Rectal smooth muscle tissue (tissue), 1 donor: ENCODE measurements around the gene TFEB.

ENCODE experiments used
- H3K27ac ChIP-seq: one replicate; pipeline ENCODE4 v1.7.0; 2013; ENCODE audit warnings: low read depth, low read length, inconsistent platforms
- H3K27me3 ChIP-seq: one replicate; pipeline ENCODE4 v1.7.0; 2013; ENCODE audit warnings: low read length; ENCODE audit not compliant: control insufficient read depth, insufficient read depth
- H3K36me3 ChIP-seq: one replicate; pipeline ENCODE4 v1.7.0; 2013; ENCODE audit warnings: low read length; ENCODE audit not compliant: control insufficient read depth, insufficient read depth
- H3K4me1 ChIP-seq: one replicate; pipeline ENCODE4 v1.7.0; 2013; ENCODE audit warnings: low read length; ENCODE audit not compliant: control insufficient read depth, insufficient read depth
- H3K4me3 ChIP-seq: one replicate; pipeline ENCODE4 v1.7.0; 2013; ENCODE audit warnings: low read length
- H3K9ac ChIP-seq: one replicate; pipeline ENCODE4 v1.7.0; 2013; ENCODE audit warnings: low read length

Gene TFEB

DNA sequence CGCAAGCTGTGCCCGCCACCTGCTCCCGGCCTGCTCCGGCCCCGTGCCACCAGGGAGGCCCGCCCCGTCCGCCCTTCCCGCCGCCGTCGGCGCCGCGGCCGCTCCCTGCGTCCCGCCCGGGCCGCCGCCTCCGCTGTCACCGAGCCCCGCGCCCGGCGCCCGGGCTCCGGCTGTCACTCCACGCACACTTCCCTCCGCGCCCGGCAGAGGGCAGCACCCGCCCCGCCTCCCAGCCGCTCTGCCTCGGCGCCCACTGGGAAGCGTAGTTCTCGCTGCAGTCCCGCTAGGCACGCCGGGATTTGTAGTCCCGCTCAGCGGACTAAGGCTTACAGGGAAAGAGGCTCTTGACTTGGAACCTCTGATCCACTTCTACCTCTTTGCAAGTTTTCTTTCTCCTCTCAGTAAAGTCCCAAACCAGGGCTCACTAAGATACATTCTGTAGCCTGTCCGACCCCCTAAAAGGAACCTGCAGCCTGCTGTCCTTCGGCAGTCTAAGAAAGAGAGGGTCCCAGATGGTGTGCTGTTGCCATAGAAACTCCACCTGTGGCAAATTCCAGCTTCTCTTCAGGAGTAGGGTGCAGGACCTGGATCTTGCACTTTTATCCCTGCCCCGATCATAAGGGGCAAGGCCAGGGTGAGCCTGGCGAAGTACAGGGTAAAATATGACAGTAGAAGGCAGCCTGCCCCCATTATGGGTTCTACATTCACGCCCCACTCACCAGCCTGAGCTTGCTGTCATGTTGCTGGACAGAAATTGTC lies at the start of gene TFEB:
TSS of gene TFEB (minus strand) at position 182 of the 759 bp plus-strand sequence. CDS start 44,395 bp downstream, outside the sequence.
- no peaks in the 10 kb centered on the region for H3K27me3 ChIP-seq
- peaks cover 13% of the 10 kb centered on the region for H3K4me1 ChIP-seq
- H3K27ac ChIP-seq: peak within 1 kb of the TSS; percentile 94
- peak within 1 kb of the TSS; percentile 79 for H3K4me3 ChIP-seq
- no peaks in the 10 kb centered on the region for H3K36me3 ChIP-seq
- H3K9ac ChIP-seq: peak within 1 kb of the TSS; percentile 85

DNA sequence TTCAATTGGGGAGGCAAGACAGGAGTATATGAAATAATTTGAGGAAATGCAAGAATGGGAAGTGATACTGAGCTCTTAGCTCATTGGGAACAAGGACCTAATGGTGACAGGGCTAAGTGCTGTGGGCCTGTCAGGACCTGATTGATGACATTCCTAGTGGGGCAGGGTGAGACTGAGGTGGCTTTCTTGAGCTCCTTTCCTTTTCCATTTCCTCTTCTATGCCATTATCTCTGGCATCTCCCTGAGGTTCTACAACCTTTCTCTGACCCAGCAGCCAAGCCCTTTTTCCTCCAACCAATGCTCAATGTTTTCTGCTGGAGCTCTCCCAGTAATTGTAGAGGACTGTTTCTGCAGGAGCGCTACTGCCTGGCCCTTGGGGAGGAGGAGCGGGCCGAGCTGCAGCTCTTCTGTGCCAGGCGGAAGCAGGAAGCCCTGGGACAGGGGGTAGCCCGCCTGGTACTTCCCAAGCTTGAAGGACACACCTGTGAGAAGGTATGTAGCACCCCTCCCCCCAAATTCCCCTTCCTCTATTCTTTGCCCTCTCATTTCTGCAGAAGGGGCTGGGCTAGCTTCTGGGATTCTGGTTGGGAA lies 49.3 kb upstream of the TFEB start:
- no peak overlapping the region for H3K27ac ChIP-seq

GRCh38 chr6:41783106-41783780 lies 47.8 kb upstream of the TFEB start:
- Histone ChIP-seq H3K27ac (no peak overlapping the region), H3K4me1 (peaks cover 14% of the 10 kb centered on the region), H3K4me3 (no peak overlapping the region), H3K36me3 (peaks cover 4% of the 10 kb centered on the region), H3K9ac (no peak overlapping the region), H3K27me3 (no peaks in the 10 kb centered on the region)

More for the DNA sequence above, 49.3 kb upstream of the TFEB start:
- Histone ChIP-seq H3K4me3 (no peak overlapping the region), H3K36me3 (peaks cover 6% of the 10 kb centered on the region), H3K4me1 (peaks cover 7% of the 10 kb centered on the region), H3K9ac (no peak overlapping the region), H3K27me3 (no peaks in the 10 kb centered on the region)

DNA sequence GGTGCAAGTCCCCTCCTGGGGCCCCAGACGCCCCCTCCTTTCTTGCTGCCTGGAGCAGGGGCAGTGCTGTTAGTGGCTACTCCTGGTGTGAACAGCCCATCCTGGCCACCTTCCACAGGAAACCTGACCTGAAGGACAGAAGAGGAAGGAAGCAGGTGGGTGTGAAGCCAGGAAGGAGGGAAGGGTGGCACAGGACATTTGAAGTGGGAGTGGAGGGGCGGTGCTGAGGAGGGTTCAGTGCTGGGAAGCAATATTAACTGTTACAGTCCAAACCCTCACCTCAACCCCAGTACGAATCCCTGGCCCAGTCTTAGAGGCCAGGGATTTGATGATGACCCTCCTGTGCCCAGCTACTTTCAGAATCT lies 45.9 kb upstream of the TFEB start:
- Histone ChIP-seq H3K27ac (no peak overlapping the region), H3K4me1 (peaks cover 14% of the 10 kb centered on the region), H3K9ac (no peak overlapping the region), H3K36me3 (peaks cover 5% of the 10 kb centered on the region), H3K27me3 (no peaks in the 10 kb centered on the region), H3K4me3 (peak overlapping the region; percentile 61)

DNA sequence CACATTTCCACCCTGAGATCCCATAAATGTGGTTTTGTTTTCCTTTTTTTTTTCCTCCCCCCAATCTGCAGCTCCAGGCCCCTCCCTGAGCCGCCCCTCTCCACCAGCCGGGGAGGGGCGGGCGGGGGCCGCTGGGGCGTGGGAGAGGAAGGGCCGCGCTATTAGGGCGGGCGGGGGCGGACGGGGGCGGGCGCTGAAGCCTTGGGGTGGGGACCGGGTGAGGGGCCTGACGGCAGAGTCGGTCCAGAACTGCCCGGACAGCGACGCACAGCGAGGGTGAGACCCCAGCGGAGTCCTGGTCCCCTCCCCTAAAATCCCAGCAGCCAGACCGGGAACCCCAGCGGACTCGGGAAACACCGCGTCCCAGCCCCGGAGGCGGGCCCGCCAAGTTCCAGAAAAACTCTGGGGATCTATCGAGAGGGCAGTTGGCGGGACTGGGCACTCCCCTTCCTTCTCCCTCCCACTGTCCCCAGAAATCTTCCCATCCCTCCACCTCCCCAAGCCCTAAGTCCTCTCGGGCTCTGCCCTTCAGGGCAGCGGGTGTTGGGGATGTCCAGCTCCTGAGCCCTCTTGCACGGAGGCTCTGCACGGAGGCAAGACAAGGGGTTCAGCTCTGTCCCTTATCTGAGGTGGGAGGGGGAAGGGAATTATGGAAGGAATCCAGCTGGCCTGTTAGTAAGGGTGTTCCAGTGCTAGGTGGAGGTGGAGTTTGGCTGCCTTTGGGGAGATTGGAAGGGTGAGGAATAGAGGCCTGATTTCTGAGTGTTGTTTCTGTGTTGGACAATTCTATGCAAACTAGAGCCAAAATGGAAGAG lies 45.4 kb upstream of the TFEB start, which contains the start of gene PRICKLE4:
TSS of gene PRICKLE4 (plus strand) at position 232 of the 815 bp plus-strand sequence. CDS start 2,692 bp downstream, outside the sequence.
- Histone ChIP-seq H3K27me3 (no peaks in the 10 kb centered on the region), H3K4me1 (peaks cover 14% of the 10 kb centered on the region), H3K27ac (peak within 1 kb of the TSS; percentile 81), H3K36me3 (peaks cover 5% of the 10 kb centered on the region), H3K4me3 (peak within 1 kb of the TSS; percentile 80), H3K9ac (no peak within 1 kb of the TSS)

DNA sequence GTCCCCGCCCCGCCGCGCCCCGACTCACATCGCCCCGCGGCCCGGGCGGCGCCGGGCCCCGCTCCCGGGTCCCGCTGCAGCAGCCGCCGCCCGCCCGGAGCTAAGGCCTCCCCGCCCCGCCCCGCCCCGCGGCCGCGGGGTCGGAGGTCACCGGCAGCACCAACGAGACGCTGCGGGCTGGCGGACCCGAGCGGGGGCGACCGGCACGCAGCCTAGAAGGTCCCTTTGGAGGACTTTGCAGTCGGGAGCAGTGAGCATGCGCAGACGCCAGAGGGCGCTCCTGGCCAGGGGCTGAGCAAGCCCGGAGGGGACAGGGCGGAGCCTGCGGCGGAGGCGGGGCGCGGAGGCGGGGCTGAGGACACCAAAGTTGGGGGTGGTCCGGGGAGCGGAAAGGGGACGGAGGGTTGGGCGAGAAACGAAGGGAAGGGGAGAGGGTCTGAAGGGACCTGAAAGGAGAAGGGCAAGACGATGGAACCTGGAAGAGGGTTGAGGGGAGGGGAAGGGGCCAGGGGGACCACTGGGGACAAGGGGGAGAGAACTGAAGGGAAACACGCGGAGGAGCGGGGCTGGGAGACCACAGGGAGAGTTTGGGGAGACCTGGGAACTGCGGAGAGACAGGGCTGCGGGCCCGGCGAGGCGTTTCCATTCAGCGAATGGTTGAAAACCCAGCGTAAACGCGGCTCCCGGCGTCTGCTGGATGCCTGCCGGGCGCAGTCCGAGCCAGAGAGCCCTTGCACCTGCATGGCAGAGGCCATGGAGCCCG lies 44.6 kb upstream of the TFEB start, which contains the start of gene FRS3:
TSS of gene FRS3 (minus strand) at position 113 of the 763 bp plus-strand sequence. CDS start 2,913 bp downstream, outside the sequence.
- H3K4me1 ChIP-seq: peaks cover 12% of the 10 kb centered on the region
- peak within 1 kb of the TSS; percentile 38 for H3K9ac ChIP-seq
- peak within 1 kb of the TSS; percentile 81 for H3K27ac ChIP-seq
- H3K4me3 ChIP-seq: peak within 1 kb of the TSS; percentile 86
- peaks cover 11% of the 10 kb centered on the region for H3K36me3 ChIP-seq
- H3K27me3 ChIP-seq: no peaks in the 10 kb centered on the region

- H3K4me1 ChIP-seq: peaks cover 12% of the 10 kb centered on the region
- peaks cover 17% of the 10 kb centered on the region for H3K36me3 ChIP-seq
- peak overlapping the region; percentile 86 for H3K4me3 ChIP-seq
- no peak overlapping the region for H3K27ac ChIP-seq
- H3K9ac ChIP-seq: peak overlapping the region; percentile 38
- H3K27me3 ChIP-seq: no peaks in the 10 kb centered on the region
Measured at GRCh38 chr6:41779336-41779735, 43.9 kb upstream of the TFEB start.

DNA sequence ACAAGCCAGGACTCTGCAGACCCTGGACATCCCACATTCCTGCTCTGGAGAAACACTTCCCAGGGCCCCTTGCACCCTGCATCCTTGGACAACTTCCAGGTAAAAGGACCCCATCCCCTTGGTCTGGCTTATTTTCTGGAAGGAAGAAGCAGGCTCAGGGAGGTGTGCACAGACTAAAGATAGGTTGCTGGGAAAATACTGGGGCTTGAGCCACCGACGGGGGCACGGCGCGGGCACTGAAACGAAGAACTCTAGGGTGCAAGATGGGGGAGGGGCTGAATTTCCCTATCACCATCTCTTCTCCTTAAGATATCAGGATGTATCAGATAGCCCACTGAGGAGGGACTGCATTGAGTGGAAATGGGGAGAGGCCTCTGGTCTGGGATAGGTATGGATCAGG lies 43.5 kb upstream of the TFEB start:
- H3K27ac ChIP-seq: no peak overlapping the region
- peaks cover 20% of the 10 kb centered on the region for H3K36me3 ChIP-seq
- peak overlapping the region; percentile 86 for H3K4me3 ChIP-seq
- no peaks in the 10 kb centered on the region for H3K27me3 ChIP-seq
- no peak overlapping the region for H3K9ac ChIP-seq
- H3K4me1 ChIP-seq: peaks cover 12% of the 10 kb centered on the region

DNA sequence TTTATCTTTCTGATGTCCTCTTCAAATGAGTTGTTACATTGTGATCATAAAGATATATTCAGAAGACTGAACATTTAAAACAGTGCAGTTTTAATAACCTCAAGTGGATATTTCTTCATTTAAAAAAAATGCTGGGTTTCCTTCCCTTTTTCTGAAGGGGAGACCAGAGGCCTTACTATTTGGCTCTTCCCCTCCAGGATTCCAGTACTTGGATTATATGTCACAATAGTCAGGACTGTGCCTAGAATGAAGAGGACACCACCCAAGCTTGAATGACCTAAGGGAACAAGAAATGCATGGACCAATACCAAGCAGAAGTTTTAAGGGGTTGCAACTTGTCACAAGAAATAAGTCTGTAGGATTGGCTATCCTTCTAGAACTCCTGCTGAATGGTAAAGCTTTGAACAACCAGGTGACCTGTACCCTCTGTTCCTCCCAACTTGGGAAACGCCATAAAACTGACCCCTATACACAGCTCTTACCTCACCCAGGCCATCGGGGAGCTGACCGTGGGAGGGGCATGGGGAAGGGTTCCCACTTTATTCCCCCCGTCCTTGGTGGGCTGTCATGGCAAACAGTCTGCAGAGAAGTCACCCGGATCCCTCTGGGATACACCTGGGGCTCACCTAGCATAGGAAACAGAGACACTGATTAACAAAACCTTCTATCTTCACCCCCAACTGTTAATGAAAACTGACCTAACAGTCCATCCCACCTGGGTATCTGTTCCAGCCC lies 42.3 kb upstream of the TFEB start:
- Histone ChIP-seq H3K27ac (no peak overlapping the region), H3K4me1 (peaks cover 12% of the 10 kb centered on the region), H3K9ac (no peak overlapping the region), H3K4me3 (no peak overlapping the region), H3K36me3 (peaks cover 20% of the 10 kb centered on the region), H3K27me3 (no peaks in the 10 kb centered on the region)

DNA sequence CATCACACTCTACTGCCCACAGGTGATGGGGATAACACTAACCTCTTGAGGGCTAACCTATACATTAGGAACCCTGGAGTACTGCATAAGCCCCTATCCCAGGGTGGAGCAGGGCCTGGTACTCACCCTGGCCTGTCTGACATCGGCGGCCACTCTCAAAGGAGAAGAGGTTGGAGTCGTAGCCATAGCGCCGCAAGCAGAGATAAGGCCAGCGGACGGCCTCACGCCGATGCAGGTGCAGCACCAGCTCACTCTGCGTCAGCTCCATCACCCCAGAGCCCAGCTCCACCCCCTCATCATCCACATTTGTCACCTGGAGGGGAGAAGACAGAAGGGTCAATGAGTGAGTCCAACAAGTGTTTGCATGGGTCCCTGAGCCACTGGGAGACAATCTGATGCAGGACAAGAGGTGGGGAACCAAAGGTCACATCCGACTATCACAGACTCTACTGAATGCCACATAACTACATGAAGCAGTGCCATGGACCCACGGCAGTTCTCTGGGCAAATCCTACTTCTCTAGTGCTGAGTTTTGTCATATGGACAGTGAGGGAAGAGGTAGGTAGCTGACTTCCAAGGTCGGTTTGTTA lies 40.0 kb upstream of the TFEB start:
- Histone ChIP-seq H3K27ac (no peak overlapping the region), H3K27me3 (no peaks in the 10 kb centered on the region), H3K4me1 (peaks cover 6% of the 10 kb centered on the region), H3K9ac (no peak overlapping the region), H3K4me3 (no peak overlapping the region), H3K36me3 (peaks cover 32% of the 10 kb centered on the region)

DNA sequence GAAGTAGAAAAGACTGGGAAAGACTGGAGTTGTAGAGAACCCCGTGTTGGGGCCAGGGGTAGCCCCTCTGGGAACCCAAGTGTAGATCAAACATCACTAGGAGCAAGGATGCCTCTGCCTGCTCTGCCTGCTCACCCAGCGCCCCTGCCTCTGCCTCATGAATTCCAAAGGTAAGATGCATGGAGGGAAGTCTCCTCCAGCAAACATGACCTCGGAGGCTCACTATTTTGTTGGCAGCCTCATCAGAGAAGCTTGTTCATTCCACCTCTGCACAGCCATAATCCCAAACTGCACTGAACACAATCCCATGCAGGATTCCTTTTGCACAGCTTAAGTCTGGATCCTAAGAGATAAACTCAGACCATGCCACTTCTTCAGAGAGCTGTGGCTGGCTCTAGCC lies 39.4 kb upstream of the TFEB start:
- Histone ChIP-seq H3K27me3 (no peaks in the 10 kb centered on the region), H3K36me3 (peaks cover 34% of the 10 kb centered on the region), H3K4me3 (no peak overlapping the region), H3K27ac (no peak overlapping the region), H3K4me1 (peaks cover 6% of the 10 kb centered on the region), H3K9ac (no peak overlapping the region)
